ENCODE data around the gene SPTSSB.

SPTSSB gene

DNA sequence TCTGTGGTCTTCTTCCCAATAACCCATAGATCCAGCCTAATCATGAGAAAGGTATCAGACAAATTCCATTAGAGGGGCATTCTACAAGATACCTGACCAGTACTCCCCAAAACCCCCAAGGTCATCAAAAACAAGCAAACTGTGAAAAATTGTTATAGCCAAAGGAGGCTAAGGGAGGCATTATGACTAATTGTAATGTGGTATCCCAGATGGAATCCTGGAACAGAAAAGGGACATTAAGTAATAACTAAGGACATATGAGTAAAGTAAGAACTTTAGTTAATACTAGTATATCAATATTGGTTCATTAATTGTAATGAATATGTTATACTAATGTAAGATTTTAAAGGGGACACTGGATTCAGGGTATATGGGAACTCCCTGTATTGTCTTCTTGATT lies 20.4 kb downstream of the SPTSSB start:
- no peak overlapping the region for H3K27ac ChIP-seq
- H3K9me3 ChIP-seq (ENCODE audit: control insufficient read depth, low read length): no peaks in the 10 kb centered on the region
- TF ChIP-seq, protein P1, sequence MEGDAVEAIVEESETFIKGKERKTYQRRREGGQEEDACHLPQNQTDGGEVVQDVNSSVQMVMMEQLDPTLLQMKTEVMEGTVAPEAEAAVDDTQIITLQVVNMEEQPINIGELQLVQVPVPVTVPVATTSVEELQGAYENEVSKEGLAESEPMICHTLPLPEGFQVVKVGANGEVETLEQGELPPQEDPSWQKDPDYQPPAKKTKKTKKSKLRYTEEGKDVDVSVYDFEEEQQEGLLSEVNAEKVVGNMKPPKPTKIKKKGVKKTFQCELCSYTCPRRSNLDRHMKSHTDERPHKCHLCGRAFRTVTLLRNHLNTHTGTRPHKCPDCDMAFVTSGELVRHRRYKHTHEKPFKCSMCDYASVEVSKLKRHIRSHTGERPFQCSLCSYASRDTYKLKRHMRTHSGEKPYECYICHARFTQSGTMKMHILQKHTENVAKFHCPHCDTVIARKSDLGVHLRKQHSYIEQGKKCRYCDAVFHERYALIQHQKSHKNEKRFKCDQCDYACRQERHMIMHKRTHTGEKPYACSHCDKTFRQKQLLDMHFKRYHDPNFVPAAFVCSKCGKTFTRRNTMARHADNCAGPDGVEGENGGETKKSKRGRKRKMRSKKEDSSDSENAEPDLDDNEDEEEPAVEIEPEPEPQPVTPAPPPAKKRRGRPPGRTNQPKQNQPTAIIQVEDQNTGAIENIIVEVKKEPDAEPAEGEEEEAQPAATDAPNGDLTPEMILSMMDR (IDR thresholded peaks at IDR 0.05): no peak

DNA sequence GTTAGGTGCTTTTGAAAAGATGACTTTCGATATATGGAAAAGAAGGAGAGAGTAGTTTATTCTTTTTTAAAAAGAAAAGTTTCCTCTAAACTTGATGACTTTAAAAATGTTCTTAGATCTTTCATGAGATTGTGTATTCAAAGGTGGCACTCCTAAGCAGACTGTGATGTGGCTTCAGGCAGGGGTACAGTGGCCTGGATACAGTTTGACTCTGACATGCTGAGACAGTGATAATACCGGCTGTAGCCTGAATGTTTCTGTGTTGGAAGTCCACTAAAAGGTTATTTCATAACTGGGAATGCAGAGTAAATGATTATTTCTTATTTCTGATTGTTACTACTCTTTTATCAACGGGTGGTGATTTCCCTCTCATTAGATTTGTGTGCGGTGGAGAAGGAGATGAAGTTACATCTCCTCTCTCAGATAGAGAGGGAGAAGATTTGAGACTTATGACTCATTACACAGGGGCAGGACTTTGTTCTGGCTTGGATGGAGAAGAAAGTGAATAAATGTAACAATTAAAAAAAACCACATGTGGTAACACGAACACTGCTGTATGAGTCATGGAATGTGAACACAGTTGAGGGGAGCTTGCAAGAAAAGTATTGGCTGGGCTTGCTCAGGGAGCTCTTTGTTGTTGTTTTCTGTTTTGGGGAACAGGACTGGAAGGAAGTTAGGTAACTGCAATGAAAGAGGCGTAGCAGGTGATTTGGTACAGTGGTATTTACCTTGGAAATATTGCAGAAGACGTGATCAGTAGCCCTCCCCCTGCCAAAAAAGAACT lies 21.6 kb downstream of the SPTSSB start:
- no peak overlapping the region for H3K4me3 ChIP-seq (ENCODE audit: low read depth, low read length)
- H2AFZ ChIP-seq: no peak overlapping the region
- no peaks in the 10 kb centered on the region for H3K4me1 ChIP-seq
- TF ChIP-seq, protein P1 (IDR thresholded peaks at IDR 0.05): no peak
- no peaks in the 10 kb centered on the region for H3K9me3 ChIP-seq (ENCODE audit: control insufficient read depth, low read length)
- H3K36me3 ChIP-seq (ENCODE audit: control insufficient read depth, insufficient read depth, low read length): no peaks in the 10 kb centered on the region
- no peak overlapping the region for H3K4me2 ChIP-seq (ENCODE audit: low read length)
- H3K79me2 ChIP-seq: no peaks in the 10 kb centered on the region
- H3K27ac ChIP-seq: no peak overlapping the region
- no peak overlapping the region for H3K9ac ChIP-seq
- H3K27me3 ChIP-seq (ENCODE audit: control insufficient read depth, insufficient read depth, low read length): no peaks in the 10 kb centered on the region

More for the DNA sequence above, 20.4 kb downstream of the SPTSSB start:
- Histone ChIP-seq H3K4me1 (no peaks in the 10 kb centered on the region), H3K27me3 (ENCODE audit: control insufficient read depth, insufficient read depth, low read length) (no peaks in the 10 kb centered on the region), H3K36me3 (ENCODE audit: control insufficient read depth, insufficient read depth, low read length) (no peaks in the 10 kb centered on the region), H3K4me2 (ENCODE audit: low read length) (no peak overlapping the region), H3K9ac (no peak overlapping the region), H2AFZ (no peak overlapping the region), H3K4me3 (ENCODE audit: low read depth, low read length) (no peak overlapping the region), H3K79me2 (no peaks in the 10 kb centered on the region)

- no peaks in the 10 kb centered on the region for H3K27me3 ChIP-seq (ENCODE audit: control insufficient read depth, insufficient read depth, low read length)
- H3K36me3 ChIP-seq (ENCODE audit: control insufficient read depth, insufficient read depth, low read length): no peaks in the 10 kb centered on the region
- H3K4me2 ChIP-seq (ENCODE audit: low read length): no peak overlapping the region
- H3K27ac ChIP-seq: no peak overlapping the region
- H3K9me3 ChIP-seq (ENCODE audit: control insufficient read depth, low read length): no peaks in the 10 kb centered on the region
- H2AFZ ChIP-seq: no peak overlapping the region
- no peak overlapping the region for H3K9ac ChIP-seq
- H3K4me3 ChIP-seq (ENCODE audit: low read depth, low read length): no peak overlapping the region
- H3K79me2 ChIP-seq: no peaks in the 10 kb centered on the region
- TF ChIP-seq, protein P1 (IDR thresholded peaks at IDR 0.05): no peak
- no peaks in the 10 kb centered on the region for H3K4me1 ChIP-seq
Observed at GRCh38 chr3:161348796-161349400, 22.4 kb downstream of the SPTSSB start.

DNA sequence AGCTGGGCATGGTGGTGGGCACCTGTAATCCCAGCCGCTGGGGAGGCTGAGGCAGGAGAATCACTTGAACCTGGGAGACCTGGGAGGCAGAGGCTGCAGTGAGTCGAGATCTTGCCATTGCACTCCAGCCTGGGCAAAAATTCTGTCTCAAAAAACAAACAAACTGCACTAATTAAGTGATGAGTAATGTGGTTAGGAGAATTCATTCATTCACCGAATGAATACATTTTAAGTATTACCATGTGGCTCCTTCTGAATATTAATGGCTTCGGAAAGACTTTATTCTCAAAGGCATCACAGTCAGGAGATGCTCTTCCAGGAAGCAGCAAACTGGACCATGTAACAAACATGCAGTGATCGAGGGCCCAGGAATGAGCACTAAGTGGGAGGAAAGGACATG lies 23.6 kb downstream of the SPTSSB start:
- no peaks in the 10 kb centered on the region for H3K27me3 ChIP-seq (ENCODE audit: control insufficient read depth, insufficient read depth, low read length)
- TF ChIP-seq, protein P1 (IDR thresholded peaks at IDR 0.05): no peak
- no peaks in the 10 kb centered on the region for H3K9me3 ChIP-seq (ENCODE audit: control insufficient read depth, low read length)
- no peaks in the 10 kb centered on the region for H3K79me2 ChIP-seq
- H2AFZ ChIP-seq: no peak overlapping the region
- H3K4me1 ChIP-seq: no peaks in the 10 kb centered on the region
- H3K36me3 ChIP-seq (ENCODE audit: control insufficient read depth, insufficient read depth, low read length): no peaks in the 10 kb centered on the region
- no peak overlapping the region for H3K4me2 ChIP-seq (ENCODE audit: low read length)
- no peak overlapping the region for H3K4me3 ChIP-seq (ENCODE audit: low read depth, low read length)
- H3K27ac ChIP-seq: no peak overlapping the region
- no peak overlapping the region for H3K9ac ChIP-seq

All from parathyroid adenoma (tissue), 2 donors.